HG02642 (cell line): Measurements from ENCODE around the gene RFXANK.

Source experiments
- ATAC-seq: cut with Tn5 transposase; IDR thresholded peaks from one replicate; pipeline ENCODE4 v1.9.1; 2021; ENCODE audit warnings: mild to moderate bottlenecking; ENCODE audit not compliant: unreplicated experiment, poor library complexity

The RFXANK gene

DNA sequence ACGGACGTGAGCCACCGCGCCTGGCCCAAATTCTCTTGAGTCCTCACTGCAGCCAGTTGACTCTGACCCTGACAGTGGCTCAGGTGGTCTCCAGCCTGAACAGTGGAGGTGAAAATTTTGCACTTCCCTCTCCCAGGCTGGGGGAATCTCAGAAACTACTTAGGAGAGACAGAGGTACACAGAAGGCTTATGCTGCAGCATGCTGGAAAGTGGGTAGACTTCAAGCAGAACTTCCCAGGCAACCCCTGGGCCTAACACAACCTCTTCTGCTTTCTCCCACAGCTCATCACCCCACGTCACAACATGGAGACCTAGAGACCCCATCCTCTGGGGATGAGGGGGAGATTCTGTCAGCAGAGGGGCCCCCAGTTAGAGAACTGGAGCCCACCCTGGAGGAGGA, 34.1 kb downstream of the RFXANK start:
- no peak for ATAC-seq

GRCh38 chr19:19226663-19227062, 34.6 kb downstream of the RFXANK start:
- ATAC-seq, result no peak

GRCh38 chr19:19227217-19227616, 35.2 kb downstream of the RFXANK start:
- no peak for ATAC-seq

DNA sequence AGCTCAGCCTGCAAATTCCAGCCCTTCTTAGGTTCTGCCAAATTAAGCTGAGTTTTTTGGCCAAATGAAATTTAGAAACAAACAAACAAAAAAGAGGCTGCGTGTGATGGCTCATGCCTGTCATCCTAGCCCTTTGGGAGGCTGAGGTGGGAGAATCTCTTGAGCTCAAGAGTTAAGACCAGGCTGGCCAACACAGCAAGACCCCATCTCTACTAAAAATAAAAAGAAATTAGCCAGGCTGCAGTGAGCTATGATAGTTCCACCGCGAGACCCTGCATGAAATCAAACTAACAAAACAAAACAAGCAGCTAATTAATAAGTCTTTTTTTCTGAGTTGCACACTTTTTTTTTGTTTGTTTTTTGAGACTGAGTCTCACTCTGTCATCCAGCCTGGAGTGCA, 37.6 kb downstream of the RFXANK start:
- no peak for ATAC-seq

- ATAC-seq, result no peak
Measured at GRCh38 chr19:19230999-19231398, 38.9 kb downstream of the RFXANK start.

- ATAC-seq, result no peak
Measured at GRCh38 chr19:19232261-19232721, 40.2 kb downstream of the RFXANK start.

DNA sequence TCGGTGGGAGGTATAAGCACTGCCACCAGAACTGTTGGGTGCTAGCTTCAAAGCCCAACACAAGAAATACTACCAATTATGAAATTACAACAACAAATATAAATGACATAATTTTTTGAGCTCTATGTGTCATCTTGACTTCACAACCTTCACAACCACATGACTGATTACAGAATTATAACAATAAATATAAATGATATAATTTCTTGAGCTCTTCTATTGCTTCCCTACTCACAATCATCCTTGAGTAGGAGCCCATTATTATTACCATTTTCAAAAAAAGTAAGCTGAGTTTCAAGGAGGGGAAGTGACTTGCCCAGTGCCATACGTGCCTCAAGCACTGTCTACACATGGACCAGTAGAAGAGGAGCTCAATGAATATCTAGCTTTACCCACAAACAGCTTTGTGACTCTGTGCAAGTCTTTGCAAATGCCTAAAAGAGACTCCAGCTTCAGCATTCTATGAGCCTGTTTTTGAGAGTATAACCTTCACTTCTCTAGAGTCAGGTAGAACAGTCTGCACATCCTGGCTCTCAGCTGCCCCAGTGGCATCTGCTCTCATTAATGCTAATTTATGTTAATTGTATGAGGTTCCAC, 42.3 kb downstream of the RFXANK start:
- no peak for ATAC-seq

DNA sequence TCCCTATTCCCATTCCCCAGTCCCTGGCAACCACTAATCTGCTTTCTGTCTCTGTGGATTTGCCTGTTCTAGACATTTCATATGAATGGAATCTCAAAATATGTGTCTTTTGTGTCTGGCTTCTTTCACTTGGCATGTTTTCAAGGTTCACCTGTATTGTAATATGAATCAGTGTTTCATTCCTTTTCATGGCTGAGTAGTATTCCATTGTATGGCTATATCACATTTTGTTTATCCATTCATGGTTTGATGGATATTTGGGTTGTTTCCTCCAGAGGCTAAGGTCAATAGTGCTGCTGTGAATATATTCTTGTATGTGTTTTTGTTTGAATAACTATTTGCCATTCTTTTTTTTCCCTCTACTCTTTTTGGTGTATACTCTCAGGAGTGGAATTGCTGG, 44.1 kb downstream of the RFXANK start:
- no peak for ATAC-seq

DNA sequence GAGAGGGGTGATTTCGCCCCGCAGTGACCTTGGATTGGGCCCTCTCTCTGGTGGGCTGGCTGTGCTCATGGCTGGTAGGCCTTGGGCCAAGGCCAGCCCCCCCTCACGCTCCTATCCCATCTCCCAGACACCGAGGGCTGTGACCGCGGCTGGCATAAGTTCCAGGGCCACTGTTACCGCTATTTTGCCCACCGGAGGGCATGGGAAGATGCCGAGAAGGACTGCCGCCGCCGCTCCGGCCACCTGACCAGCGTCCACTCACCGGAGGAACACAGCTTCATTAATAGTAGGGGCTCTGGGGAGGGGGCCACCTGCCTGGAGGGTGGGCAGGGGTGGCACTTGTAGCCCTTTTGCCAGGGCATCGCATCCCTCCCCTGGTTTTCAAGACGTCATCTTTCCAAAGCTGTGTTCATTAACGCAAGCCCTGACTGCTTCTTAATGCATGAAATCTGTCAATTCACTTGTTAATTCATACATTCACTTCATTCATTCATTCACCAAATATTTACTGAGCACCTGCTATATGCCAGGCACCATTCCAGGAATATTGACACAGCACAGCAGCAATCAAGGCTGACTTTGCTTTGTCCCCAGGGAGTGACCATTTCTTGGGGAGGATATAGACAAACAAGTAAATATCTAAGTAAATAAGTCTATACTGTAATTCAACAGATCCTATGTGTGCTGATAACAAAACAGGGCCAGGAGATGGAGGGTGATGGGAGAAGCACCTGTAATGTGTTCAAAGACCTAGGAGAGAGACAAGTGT, 46.3 kb downstream of the RFXANK start:
- ATAC-seq, result no peak

- no peak for ATAC-seq
Measured at GRCh38 chr19:19239675-19240074, 47.6 kb downstream of the RFXANK start.

GRCh38 chr19:19240476-19240875, 48.4 kb downstream of the RFXANK start:
- ATAC-seq, result no peak

DNA sequence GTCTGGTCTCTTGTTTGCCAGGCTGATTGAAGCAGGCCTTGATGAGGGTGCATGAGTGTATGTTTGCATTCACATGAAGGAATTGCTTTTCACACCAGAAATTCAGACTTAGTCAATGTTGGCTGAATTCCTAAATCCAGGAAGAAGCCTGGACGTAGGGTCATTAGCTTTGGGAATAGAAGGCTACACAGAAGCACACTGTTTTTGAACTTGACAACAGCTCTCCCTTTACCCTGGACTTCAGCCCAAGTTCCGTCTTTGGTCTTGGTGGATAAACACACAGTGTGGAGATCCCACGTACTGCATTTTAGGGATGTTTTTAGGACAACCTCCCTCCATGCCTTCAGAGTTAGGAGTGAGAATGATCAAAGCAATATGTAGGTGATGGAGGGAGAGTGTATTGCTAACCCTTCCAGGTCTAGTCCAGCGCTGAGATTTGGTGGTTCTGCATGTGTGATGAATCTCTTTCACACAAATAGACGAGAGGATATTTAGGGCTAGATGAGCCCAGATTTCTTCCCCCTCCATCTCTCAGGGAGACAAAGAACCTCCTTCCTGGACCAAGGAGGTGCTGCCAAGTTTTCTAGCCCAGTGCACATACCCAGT, 58.2 kb downstream of the RFXANK start:
- ATAC-seq, result no peak
